HepG2 (cell line): Measurements from ENCODE around the gene BCL2L1. TPM values are rescaled to one million over a fixed set of nuclear protein-coding genes. Genes with fewer than 3 reads are reported as not detected.

ENCODE experiments used
- FOXC1 ChIP-seq: sonication (generic); formaldehyde crosslinking; IDR thresholded peaks from 2 replicates; pipeline ENCODE4 v1.8.0; 2022; ENCODE audit warnings: mild to moderate bottlenecking, missing genetic modification reagents, borderline replicate concordance
- GATAD1 ChIP-seq: IDR thresholded peaks from 2 replicates; pipeline ENCODE4 v1.6.1; 2016; ENCODE audit warnings: missing genetic modification reagents, missing compliant biosample characterization
- PHF8 ChIP-seq: sonication (generic); formaldehyde crosslinking; IDR thresholded peaks from 2 replicates; pipeline ENCODE4 v1.5.0; 2020; ENCODE audit warnings: missing genetic modification reagents
- THAP11 ChIP-seq: IDR thresholded peaks from 2 replicates; pipeline ENCODE4 v1.6.1; 2016; ENCODE audit warnings: missing biosample characterization, missing genetic modification reagents
- ZNF430 ChIP-seq: sonication (generic); formaldehyde crosslinking; IDR thresholded peaks from 2 replicates; pipeline ENCODE4 v1.9.0; 2021; ENCODE audit warnings: mild to moderate bottlenecking, missing genetic modification reagents
- ZNF614 ChIP-seq: IDR thresholded peaks from 2 replicates; pipeline ENCODE4 v1.6.1; 2018; ENCODE audit warnings: missing biosample characterization, missing genetic modification reagents, inconsistent platforms, borderline replicate concordance
- ZNF790 ChIP-seq: sonication (generic); formaldehyde crosslinking; IDR thresholded peaks from 2 replicates; pipeline ENCODE4 v1.8.0; 2022; ENCODE audit warnings: missing genetic modification reagents, mild to moderate bottlenecking, borderline replicate concordance
- polyA plus RNA-seq, 8 experiments: library from polyadenylated mRNA; depleted of rRNA in 3 of 8; stranded (reverse) in 7 of 8; unstranded in 1 of 8; fragments of >200 nt; fragmentation: Illumina TruSeq in 4 of 8; extraction: Trizol in 4 of 8; gene quantifications; 2 replicates each; pipeline versions ENCODE4 v1.2.1 to v1.2.3, GENCODE V29; 2011 to 2016; ENCODE audit warnings: low read depth in 4 of 8, missing spikeins in 1 of 8, mixed read lengths in 1 of 8; ENCODE audit not compliant: insufficient read depth in 1 of 8
- total RNA-seq, 5 experiments: library from RNA; depleted of rRNA; stranded (reverse); fragments of >200 nt; fragmentation: Illumina TruSeq; extraction: Trizol; gene quantifications; 2 replicates each; pipeline ENCODE4 v1.2.3, GENCODE V29; 2016; ENCODE audit warnings: low read depth in 1 of 5
- TF ChIP-seq, protein P1 (sequence below): IDR thresholded peaks from 2 replicates; pipeline ENCODE4 v1.6.1; 2012; ENCODE audit warnings: low read depth, low read length, improper control_type of control experiment
- TF ChIP-seq, protein P2 (sequence below): sonication (generic); formaldehyde crosslinking; IDR thresholded peaks from 2 replicates; pipeline ENCODE4 v1.5.0; 2020; ENCODE audit warnings: missing genetic modification reagents, mild to moderate bottlenecking, borderline replicate concordance
- TF ChIP-seq, protein P3 (sequence below): sonication (generic); formaldehyde crosslinking; IDR thresholded peaks from 2 replicates; pipeline ENCODE4 v1.8.0; 2022; ENCODE audit warnings: missing genetic modification reagents, mild to moderate bottlenecking, moderate library complexity, borderline replicate concordance
- TF ChIP-seq, protein P4 (sequence below): sonication (generic); formaldehyde crosslinking; IDR thresholded peaks from 2 replicates; pipeline ENCODE4 v1.8.0; 2022; ENCODE audit warnings: missing genetic modification reagents, mild to moderate bottlenecking, inconsistent platforms, borderline replicate concordance
- TF ChIP-seq, protein P5 (sequence below): sonication (generic); formaldehyde crosslinking; IDR thresholded peaks from 2 replicates; pipeline ENCODE4; 2020; ENCODE audit warnings: missing genetic modification reagents, mild to moderate bottlenecking, borderline replicate concordance
- TF ChIP-seq, protein P6 (sequence below): sonication (generic); formaldehyde crosslinking; IDR thresholded peaks from 2 replicates; pipeline ENCODE4 v1.5.0; 2020; ENCODE audit warnings: mild to moderate bottlenecking, low read depth, missing genetic modification reagents, borderline replicate concordance
- TF ChIP-seq, protein P7 (sequence below): sonication (generic); formaldehyde crosslinking; IDR thresholded peaks from 2 replicates; pipeline ENCODE4 v1.4.0; 2020; ENCODE audit warnings: missing genetic modification reagents
- TF ChIP-seq, protein P8 (sequence below): sonication (generic); formaldehyde crosslinking; IDR thresholded peaks from 2 replicates; pipeline ENCODE4 v1.5.0; 2020; ENCODE audit warnings: missing genetic modification reagents

The BCL2L1 gene
- total and polyA plus RNA-seq, 2 of the 13 experiments (the other 11 are each of a cell fraction or from before 2014, with no cell fraction given), result 164 to 258 TPM

DNA sequence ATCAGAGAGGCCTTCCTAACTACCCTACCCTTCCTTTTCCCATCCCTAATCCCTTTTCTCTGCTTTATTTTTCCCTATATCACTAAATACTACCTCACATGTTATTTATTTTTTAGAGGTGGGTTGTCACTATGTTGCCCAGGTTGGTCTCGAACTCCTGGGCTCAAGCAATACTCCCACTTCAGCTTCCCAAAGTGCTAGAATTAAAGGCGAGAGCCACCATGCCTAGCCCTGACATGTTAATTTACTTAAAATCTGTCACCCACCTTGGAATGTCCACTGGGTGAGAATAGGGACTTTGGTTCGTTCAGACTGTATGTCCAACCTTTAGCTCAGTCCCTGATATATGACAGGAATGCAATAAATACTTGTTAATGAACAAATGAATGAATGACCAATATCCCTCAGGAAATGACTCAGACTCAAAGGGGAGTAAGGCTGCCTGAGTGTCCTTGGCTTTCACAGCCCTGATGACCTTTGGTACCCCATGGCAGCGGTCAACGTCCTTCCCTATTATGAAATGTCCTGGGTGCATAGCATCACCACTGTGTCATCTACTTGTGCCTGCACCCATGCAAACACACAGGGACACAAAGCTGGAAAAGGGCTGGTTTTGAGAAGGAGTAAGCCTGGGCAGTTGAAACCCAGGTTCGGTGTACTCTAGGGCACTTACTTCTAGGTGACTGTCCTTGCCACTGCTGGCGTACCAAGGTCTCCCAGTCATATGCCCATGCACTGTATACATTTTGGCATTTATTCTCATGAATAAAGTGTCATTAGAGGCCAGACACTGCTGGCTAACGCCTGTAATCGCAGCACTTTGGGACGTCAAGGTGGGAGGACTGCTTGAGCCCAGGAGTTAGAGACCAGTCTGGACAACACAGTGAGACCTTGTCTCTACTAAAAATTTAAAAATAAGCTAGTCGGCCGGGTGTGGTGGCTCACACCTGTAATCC lies 26.5 kb downstream of the BCL2L1 start (continued):
- TF ChIP-seq FOXC1 (peak; percentile 41; the same call in 1 of the 2 replicates), THAP11 (CRISPR knock-in tag) (peak; percentile 91), ZNF790 (CRISPR knock-in tag) (no peak), ZNF430 (CRISPR knock-in tag) (peak; percentile 93), PHF8 (CRISPR knock-in tag) (peak; percentile 59; the same call in 1 of the 2 replicates), ZNF614 (CRISPR knock-in tag) (peak; percentile 99), GATAD1 (CRISPR knock-in tag) (peak; percentile 88)
- TF ChIP-seq, protein P1, sequence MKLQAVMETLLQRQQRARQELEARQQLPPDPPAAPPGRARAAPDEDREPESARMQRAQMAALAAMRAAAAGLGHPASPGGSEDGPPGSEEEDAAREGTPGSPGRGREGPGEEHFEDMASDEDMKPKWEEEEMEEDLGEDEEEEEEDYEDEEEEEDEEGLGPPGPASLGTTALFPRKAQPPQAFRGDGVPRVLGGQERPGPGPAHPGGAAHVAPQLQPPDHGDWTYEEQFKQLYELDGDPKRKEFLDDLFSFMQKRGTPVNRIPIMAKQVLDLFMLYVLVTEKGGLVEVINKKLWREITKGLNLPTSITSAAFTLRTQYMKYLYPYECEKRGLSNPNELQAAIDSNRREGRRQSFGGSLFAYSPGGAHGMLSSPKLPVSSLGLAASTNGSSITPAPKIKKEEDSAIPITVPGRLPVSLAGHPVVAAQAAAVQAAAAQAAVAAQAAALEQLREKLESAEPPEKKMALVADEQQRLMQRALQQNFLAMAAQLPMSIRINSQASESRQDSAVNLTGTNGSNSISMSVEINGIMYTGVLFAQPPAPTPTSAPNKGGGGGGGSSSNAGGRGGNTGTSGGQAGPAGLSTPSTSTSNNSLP, result peak; percentile 100
- TF ChIP-seq, protein P2, sequence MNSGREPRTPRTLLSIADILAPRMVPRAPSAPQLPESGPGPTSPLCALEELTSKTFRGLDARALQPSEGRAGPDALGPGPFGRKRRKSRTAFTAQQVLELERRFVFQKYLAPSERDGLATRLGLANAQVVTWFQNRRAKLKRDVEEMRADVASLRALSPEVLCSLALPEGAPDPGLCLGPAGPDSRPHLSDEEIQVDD (CRISPR knock-in tag), result no peak
- TF ChIP-seq, protein P3, sequence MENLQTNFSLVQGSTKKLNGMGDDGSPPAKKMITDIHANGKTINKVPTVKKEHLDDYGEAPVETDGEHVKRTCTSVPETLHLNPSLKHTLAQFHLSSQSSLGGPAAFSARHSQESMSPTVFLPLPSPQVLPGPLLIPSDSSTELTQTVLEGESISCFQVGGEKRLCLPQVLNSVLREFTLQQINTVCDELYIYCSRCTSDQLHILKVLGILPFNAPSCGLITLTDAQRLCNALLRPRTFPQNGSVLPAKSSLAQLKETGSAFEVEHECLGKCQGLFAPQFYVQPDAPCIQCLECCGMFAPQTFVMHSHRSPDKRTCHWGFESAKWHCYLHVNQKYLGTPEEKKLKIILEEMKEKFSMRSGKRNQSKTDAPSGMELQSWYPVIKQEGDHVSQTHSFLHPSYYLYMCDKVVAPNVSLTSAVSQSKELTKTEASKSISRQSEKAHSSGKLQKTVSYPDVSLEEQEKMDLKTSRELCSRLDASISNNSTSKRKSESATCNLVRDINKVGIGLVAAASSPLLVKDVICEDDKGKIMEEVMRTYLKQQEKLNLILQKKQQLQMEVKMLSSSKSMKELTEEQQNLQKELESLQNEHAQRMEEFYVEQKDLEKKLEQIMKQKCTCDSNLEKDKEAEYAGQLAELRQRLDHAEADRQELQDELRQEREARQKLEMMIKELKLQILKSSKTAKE (CRISPR knock-in tag), result peak; percentile 100
- TF ChIP-seq, protein P4, sequence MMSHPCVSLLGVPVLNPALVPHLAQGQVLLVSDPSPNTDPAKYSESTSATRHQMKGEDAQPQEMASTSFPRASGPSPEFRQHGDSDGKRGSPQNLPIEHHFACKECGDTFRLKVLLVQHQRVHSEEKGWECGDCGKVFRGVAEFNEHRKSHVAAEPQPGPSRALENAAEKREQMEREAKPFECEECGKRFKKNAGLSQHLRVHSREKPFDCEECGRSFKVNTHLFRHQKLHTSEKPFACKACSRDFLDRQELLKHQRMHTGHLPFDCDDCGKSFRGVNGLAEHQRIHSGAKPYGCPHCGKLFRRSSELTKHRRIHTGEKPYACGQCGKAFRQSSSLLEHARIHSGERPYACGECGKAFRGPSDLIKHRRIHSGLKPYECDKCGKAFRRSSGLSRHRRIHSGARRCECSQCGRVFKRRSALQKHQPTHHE (CRISPR knock-in tag), result peak; percentile 88; the same call in 1 of the 2 replicates
- TF ChIP-seq, protein P5, sequence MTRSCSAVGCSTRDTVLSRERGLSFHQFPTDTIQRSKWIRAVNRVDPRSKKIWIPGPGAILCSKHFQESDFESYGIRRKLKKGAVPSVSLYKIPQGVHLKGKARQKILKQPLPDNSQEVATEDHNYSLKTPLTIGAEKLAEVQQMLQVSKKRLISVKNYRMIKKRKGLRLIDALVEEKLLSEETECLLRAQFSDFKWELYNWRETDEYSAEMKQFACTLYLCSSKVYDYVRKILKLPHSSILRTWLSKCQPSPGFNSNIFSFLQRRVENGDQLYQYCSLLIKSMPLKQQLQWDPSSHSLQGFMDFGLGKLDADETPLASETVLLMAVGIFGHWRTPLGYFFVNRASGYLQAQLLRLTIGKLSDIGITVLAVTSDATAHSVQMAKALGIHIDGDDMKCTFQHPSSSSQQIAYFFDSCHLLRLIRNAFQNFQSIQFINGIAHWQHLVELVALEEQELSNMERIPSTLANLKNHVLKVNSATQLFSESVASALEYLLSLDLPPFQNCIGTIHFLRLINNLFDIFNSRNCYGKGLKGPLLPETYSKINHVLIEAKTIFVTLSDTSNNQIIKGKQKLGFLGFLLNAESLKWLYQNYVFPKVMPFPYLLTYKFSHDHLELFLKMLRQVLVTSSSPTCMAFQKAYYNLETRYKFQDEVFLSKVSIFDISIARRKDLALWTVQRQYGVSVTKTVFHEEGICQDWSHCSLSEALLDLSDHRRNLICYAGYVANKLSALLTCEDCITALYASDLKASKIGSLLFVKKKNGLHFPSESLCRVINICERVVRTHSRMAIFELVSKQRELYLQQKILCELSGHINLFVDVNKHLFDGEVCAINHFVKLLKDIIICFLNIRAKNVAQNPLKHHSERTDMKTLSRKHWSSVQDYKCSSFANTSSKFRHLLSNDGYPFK, result peak; percentile 40; the same call in 1 of the 2 replicates
- TF ChIP-seq, protein P6, sequence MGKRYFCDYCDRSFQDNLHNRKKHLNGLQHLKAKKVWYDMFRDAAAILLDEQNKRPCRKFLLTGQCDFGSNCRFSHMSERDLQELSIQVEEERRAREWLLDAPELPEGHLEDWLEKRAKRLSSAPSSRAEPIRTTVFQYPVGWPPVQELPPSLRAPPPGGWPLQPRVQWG (CRISPR knock-in tag), result no peak
- TF ChIP-seq, protein P7, sequence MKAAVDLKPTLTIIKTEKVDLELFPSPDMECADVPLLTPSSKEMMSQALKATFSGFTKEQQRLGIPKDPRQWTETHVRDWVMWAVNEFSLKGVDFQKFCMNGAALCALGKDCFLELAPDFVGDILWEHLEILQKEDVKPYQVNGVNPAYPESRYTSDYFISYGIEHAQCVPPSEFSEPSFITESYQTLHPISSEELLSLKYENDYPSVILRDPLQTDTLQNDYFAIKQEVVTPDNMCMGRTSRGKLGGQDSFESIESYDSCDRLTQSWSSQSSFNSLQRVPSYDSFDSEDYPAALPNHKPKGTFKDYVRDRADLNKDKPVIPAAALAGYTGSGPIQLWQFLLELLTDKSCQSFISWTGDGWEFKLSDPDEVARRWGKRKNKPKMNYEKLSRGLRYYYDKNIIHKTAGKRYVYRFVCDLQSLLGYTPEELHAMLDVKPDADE (CRISPR knock-in tag), result no peak
- TF ChIP-seq, protein P8, sequence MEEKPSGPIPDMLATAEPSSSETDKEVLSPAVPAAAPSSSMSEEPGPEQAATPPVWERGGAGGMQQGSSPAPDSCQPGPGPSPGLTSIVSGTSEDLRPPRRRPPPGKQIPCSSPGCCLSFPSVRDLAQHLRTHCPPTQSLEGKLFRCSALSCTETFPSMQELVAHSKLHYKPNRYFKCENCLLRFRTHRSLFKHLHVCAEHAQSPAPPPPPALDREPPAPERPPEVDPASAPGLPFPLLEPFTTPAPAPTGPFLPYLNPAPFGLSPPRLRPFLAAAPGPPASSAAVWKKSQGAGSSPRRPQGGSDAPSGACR (CRISPR knock-in tag), result peak; percentile 96
